Fibroblast of peridontal ligament (primary cell): Measurements from ENCODE around the gene MLPH.

Experiments
- DNase-seq: peaks from one replicate; pipeline ENCODE4 v3.0.0-alpha.2; 2010; ENCODE audit errors: extremely low read depth

MLPH gene

DNA sequence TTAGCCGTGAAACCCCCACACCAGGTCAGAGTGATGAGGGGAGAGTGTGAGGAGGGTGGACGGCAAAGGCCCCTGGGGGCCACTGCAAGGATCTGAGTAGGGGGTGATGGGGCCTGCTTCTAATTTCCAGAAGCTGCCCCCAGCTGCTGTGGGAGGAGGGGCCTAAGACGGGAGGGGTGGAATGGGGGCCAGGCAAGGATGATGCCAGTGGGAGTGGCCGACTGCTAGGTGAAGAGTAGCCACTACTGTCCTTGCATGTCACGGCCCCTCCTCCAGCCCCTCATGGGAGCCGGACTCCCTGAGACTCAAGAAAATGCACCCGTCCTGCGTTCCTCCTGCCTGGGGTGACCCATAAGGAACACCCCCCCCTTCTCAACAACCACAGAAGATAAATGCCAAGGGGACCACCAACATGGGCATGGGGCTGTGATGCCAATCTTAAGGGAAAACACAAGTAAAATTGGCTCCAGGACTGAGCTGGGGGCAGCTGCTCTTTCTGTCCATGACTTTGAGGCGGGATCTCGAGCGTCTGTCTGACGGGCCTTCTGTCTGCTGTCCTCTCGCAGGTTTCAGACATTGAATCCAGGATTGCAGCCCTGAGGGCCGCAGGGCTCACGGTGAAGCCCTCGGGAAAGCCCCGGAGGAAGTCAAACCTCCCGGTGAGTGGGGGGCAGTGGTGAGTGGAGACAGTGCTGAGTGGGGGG lies 55.1 kb downstream of the MLPH start:
- no peak for DNase-seq

DNA sequence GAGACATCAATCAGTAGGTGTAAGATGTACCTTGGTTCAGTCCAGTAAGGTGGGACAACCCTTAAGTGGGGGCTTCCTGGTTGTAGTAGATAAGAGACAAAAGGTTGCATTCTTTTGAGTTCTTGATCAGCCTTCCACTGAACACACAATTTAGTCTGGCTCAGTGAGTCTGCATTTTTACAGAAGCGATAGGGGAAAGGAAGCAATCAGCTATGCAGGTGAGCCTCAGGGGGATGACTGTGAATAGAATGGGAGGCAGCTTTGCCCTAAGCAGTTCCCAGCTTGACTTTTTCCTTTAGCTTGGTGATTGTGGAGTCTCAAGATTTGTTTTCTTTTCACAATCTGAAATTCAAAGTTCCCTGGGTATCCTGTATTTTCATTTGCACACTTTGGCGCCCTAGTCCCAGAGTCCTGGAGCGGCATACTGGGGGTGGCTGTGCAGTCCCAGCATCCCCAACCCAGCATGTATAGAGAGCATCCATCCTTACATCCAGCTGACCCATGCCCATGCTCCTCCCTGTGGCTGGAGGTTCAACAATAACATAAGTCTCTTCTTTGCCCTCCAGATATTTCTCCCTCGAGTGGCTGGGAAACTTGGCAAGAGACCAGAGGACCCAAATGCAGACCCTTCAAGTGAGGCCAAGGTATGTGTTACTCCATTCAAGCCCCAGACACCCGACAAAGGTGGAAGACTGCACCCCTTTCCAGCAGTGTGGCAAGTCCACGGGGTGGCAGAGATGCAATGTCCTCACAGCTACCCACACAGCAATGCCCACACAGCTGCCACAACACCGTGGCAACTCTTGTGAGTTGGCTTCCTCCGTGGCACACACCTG lies 59.2 kb downstream of the MLPH start:
- DNase-seq: no peak

DNA sequence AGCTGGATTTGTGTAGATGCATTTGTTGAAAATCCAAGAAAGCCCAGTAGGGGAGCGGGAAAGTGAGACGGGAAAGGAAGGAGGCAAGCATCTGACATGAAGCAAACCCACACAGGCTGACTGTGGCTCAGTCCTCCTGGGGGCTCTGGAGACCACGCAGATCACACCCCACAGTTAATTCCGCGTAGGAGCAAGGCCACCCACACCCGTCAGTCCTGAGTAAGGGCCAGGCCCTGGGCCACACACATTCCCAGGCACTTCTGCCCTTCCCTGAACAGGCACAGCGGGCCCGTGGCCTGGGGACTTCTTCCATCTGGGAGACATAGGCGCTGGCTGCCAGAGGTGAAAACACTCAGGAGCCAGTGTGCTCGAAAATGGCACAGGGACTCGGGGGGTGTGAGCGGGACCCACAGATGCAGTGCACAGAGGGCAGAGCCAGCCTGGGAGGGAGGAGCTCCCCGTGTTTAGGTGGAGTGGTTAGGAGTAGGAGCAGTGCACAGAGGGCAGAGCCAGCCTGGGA lies 59.9 kb downstream of the MLPH start:
- DNase-seq: no peak

DNA sequence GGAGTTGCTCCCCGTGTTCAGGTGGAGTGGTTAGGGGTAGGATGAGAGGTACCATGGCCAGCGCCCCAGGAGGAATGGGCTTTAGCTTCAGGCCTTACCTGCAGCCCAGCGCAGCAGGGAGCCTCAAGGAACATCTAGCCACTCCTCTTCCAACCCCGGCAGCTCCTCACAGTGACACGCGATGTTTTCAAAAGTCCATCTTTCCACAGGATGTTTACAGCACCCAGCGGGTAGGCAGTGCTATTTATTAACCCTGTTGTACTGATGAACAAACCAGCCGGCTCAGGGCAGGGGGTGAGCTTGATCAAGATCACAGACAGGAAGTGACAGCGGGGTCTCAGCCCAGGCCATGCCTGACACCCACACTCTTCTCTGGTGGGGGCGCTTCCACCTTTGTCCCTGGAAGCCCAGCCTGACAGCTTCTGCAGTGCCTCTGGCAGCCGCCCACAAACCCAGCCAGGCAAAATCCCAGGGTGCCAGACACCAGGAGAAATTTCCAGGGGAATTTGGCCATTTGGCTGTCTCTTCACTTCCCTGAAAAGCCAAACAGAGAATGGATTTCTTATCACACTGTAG lies 60.9 kb downstream of the MLPH start:
- DNase-seq: no peak

DNA sequence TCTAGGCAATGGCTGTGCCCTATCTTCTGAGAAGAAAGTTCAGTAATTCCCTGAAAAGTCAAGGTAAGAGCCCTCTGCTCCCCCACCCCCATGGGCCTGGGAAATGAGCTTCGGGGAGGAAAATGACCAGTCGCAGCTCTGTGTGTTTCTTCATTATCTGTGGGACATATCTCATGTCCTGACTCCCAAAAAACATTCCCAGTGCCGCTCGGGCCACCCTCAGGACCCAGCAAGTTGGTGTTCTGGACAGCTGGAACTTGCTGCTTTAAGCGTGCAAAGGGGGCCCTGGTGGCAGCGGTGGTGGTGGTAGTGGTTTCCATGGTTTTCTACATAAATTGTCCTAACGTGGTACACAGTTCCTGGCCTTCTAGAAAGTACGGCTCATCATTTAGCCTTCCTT lies 62.2 kb downstream of the MLPH start:
- DNase-seq: no peak

DNA sequence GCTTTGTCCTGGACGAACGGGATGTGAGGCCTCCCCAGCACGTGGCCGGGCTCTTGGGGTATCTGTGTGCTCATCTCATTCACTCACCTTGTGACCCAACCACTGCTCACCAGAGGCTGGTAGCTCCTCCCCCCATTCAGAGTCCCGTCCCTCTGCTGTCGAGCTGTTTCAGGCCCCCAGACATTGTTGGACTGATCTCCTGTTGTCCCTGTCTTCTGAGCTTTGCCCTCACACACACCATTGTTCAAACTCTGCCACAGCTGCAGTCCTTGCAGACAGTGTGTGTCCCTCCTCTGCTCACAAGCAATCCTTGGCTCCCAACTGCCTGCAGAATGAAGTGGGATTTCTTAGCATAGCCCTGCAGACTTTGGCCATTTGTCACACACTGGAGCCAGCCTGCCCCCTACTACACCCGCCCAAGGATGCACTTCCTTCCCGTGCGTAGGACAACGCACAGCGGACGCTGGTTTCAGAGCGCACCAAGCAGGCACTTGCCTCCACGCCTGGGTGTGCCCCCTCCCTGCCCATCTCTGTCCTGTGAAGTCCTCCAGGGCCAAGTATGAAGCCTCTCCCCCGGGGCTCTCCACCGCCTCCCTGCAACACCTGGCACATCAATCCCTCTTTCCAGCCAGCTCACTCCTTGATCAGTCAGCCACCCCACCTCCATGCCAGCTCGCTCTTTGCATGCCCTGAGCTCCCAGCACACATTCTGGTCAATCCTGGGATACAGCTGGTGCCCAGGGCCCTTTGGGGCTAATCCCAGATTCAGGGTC lies 62.8 kb downstream of the MLPH start:
- DNase-seq: no peak

DNA sequence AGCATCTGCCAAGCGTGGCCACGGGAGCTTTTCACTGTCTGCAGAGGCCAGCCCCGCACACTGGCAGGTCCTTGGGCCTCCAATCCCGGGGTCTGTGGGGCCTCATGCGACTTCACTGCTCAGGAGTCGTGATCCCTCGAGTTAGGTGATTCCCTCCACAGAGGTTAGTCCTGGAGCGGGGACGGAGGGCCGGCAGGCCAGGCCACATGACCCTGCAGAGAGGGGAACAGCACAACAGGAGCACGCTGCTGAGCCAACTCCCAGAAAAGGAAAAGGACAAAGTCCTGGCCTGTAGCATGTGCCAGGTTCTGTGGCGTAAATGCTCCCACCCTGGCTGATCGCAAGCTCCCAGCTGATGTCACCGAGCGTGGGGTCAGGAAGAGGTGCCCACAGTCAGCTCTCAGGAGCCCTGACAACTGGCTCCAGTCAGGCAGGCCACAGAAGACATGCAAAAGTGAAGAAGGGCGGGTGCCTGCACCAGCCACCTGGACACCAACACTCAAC lies 64.1 kb downstream of the MLPH start:
- DNase-seq: no peak

DNA sequence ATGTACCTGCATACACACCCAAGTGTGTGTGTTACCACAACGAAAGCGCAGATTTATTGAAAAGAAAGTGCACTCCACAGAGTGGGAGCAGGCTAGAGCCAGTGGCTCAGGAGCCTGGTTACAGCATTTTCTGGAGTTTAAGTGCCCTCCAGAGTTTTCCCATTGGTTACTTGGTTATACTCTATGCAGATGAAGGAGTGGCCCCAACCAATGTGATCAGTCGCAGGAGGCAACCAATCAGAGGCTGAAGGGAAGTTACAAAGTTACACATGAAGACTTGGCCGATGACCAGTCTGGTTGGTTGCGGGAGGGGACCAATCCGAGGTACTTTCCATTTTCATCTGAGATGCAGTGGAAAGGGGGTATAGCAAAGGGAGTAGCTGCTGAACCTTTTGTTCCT lies 65.9 kb downstream of the MLPH start:
- no peak for DNase-seq

DNA sequence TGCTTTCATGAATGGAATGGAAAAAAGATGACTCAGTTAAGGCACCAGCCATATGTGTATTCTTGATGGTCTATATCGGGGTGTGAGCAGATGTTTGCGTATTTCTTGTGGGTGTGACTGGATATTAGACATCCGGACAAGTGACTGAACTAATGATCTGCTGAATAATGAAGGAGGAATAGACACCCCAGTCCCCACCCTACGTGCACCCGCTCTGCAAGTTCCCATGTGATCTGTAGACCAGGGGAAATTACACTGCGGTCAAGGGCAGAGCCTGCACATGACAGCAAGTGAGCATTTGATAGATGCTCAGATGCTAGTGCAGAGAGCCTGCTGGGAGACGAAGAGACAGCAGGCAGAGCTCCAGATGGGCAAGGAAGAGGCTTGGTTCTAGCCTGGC lies 66.9 kb downstream of the MLPH start:
- DNase-seq: no peak

DNA sequence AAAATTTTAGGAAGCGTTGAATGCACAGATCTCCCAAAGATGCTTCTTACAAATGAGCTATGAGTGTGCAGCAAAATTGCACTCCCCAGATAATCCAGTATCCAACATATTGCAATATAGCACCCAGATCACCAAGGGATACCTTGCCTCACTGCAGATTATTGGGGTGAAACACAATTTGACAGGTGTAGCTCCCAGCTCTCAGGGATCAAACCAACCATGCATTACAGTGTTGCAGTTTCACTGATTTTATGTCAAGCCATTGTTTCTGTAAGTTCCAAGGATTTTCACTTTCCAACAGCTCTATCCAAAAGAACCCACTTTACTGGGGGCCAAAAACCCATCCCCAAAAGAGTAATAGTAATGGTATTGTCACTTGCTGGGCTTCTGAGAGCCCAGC lies 68.5 kb downstream of the MLPH start:
- no peak for DNase-seq

DNA sequence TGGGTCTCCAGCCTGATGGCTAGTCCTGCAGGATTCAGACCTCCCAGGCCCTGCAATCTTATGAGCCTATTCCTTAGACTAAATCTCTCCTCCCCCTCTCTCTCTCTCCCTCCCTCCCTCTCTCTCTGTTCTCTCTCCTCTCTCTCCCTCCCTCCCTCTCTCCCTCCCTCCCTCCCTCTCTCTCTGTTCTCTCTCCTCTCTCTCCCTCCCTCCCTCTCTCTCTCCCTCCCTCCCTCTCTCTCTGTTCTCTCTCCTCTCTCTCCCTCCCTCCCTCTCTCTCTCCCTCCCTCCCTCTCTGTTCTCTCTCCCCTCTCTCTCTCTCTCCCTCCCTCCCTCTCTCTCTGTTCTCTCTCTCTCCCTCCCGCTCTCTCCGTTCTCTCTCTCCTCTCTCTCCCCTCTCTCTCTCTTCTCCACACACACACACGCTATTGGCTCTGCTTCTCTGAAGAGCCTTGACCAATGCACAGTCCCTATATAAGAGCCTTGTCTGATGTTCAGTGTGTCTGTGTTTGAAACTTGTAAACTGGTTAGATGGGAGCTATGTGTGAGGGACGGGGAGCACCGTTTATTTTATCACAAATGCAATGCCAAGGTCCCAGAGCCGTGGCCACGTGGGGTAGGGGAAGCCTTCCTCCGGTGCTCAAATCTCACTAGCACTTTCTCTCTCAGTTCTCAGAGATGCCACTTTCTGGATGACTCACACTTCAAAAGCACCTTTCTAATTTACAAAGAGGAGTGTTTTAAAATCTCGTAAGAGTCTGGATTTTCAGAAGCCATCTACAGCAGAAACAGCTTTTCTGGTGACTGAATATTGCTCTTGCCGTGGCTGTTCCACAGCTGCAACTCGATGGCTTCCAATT lies 70.0 kb downstream of the MLPH start:
- peak; percentile 10 for DNase-seq

DNA sequence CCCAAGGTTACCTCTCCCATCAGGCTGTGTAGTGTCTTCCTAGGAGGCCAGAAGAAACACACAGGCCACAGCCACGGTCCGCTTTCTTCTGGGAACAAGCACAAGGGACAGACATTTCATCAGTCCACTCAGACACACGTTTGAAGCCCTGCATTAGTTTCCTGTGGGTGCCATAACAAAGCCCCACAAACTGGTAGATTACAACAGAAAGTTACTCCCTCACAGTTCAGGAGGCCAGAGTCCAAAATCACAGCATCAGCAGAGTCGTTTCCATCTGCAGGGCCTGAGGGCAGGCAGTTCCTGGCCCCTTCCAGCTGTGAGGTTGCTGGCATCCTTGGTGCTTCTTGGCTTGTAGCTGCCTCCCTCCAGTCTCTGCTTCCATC lies 70.6 kb downstream of the MLPH start:
- no peak for DNase-seq

DNA sequence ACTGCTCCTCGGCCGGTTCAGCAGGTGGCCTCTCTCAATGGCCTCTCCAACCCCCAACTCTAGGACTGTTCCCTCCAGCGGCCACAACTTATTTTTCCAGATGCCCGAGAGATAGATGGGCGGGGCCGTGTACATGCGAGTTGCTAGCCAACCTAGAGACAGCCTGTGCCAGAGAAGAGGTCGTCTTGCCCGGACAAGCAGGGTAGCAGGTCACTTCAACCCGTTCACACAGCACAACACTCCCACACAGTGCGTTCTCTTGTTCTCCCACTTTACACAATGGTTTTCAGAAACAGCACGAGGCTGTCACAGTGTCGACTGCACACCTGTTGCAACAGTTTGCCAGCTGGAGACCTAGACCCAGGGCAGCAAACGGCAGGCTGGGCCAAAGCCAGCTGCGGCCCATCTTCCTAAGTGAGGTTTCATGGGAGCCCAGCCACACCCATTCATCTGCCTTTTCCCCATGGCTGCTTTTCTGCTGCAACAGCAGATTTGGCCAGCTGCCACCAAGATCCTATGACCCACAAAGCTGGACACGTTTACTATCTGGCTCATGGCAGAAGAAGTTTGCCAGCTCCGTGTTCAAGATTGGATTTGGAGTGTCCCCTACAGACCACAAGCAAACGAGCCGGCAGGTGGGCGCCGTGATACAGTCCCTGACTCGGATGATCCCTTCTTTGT lies 72.0 kb downstream of the MLPH start:
- peak; percentile 67 for DNase-seq

DNA sequence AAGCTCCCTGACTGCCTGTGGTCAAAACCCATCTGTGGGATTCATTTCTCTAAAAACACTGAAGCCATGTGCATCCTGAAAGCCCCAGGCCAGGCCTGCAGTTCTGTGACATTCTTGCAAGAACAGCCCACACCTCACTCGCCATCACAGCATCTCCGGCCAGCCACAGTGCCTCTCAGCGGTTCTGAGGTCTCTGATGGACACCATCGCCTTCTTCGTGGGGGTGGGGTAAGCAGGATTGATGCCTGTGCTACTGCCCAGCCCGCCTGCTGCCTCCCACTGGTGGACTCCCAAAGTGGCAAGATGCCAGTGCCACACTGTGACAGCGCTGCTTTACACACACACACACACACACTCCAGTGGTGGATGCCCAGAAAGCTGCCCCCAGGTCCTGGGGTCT lies 74.2 kb downstream of the MLPH start:
- DNase-seq: no peak

DNA sequence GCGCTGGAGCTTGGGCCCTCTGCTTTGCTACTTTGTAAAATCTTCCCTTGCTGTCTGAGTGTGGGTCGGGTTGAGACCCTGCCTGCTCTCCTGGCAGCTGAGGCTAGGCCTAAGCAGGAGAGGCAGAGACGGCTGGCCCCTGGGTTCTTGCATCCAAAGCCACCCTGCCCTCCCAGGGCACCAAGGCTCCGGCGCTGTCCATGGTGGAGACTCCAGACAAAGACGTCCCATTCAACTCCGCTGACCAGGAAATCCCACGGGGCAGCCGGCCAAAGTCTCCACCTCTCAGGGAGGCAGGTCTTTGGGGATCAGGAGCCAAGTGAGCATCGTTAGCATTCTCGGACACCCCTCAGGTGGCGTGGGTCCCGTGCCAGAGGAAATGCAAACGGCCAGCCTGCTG lies 76.8 kb downstream of the MLPH start:
- DNase-seq: peak; percentile 22

DNA sequence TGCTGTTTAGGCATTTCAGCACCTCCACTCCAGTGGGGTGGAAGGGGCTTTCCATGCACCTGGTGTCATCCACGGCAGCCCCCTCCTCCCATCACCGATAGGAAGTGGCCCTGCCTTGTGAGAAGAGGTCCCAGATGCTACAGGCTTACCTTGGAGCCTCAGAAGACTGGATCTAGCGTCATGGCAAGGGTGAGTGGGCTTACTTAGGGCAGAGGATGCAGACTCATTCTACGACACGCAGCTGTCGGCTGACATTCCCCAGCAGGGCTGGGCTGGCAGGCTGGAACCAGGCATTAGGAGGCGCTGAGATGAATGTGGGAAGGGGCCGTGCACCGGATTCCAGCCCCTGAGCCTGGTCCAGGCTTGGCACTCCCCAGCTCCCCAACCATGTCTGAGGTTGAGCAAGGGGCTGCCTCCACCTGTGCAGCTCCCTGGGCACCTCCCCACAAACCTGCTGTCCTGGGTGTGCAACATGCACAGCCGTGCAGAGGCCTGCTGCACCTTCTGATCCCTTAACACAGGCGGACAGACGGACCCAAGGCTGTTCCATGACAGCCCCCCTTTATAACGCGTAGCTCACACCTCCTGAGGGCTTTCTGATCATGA lies 77.6 kb downstream of the MLPH start:
- DNase-seq: no peak

DNA sequence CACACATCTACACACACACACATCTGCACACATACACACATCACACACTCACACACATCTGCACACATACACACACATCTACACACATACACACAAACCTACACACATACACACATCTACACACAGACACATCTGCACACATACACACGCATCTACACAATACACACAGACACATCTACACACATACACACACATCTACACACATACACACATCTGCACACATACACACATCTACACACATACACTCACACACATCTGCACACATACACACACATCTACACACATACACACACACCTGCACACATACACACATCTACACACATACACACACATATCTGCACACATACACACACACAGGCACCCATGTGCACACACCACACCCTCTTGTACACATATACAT lies 78.9 kb downstream of the MLPH start:
- no peak for DNase-seq

DNA sequence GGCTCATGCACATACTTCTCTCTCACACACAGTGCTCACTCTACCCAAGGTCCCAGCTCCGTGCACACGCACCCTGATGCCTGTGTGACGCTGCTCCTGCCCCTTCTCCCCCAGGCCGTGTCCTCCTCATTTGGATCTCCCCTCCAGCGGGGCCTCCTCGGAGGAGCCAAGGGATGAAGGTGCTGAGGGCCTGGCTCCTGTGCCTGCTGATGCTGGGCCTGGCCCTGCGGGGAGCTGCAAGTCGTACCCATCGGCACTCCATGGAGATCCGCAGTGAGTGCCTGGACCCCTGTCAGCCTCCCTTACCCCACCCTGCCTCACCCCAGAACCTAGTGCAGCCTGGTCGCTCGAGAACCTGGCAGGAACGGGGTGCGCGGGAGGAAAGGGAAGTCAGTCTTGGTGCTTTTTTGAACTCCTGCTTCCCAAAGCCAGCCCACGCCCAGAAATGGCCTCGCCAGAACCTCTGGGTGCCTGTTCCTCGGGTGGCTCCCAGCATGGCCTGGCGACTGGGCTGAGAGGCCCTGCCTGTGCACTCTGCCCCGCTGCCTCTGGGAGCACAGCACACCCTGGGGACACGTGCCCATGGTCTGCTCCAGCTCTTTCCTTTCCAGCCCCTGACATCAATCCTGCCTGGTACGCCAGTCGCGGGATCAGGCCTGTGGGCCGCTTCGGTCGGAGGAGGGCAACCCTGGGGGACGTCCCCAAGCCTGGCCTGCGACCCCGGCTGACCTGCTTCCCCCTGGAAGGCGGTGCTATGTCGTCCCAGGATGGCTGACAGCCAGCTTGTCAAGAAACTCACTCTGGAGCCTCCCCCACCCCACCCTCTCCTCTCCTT lies 79.6 kb downstream of the MLPH start, which contains the start of gene PRLH:
TSS of gene PRLH (plus strand) at position 174 of the 835 bp plus-strand sequence. CDS start at position 174, 0 bp downstream.
- DNase-seq: no peak
